NB4 (cell line): Measurements from ENCODE around the gene STARD13.

Experiments
- DNase-seq: peaks from one replicate; pipeline ENCODE4 v3.0.0; 2010; ENCODE audit warnings: low read depth
- H3K4me3 ChIP-seq: one replicate; pipeline ENCODE4 v1.5.1; 2011; ENCODE audit warnings: mild to moderate bottlenecking, low read depth, low read length, moderate library complexity
- CTCF ChIP-seq: IDR thresholded peaks from one replicate; pipeline ENCODE4 v1.5.1; 2012; ENCODE audit warnings: low read depth, low read length
- MAX ChIP-seq: IDR thresholded peaks from 2 replicates; pipeline ENCODE4 v1.6.1; 2011; ENCODE audit warnings: low read depth, low read length
- MYC ChIP-seq: IDR thresholded peaks from 2 replicates; pipeline ENCODE4 v1.6.1; 2011; ENCODE audit warnings: low read depth, low read length
- POLR2A ChIP-seq: IDR thresholded peaks from 2 replicates; pipeline ENCODE4 v1.6.1; 2011; ENCODE audit warnings: mild to moderate bottlenecking; ENCODE audit not compliant: insufficient read length; ENCODE audit errors: extremely low read depth

Gene STARD13

GRCh38 chr13:33202644-33203169 is 82.8 kb downstream of the STARD13 start:
- TF ChIP-seq POLR2A (no peak), CTCF (no peak), MYC (no peak), MAX (no peak)
- peak; percentile 13 for DNase-seq
- no peak overlapping the region for H3K4me3 ChIP-seq

GRCh38 chr13:33201659-33202058 is 83.9 kb downstream of the STARD13 start:
- no peak for TF ChIP-seq MAX
- TF ChIP-seq POLR2A: no peak
- TF ChIP-seq MYC: no peak
- no peak for TF ChIP-seq CTCF
- DNase-seq: no peak
- no peak overlapping the region for H3K4me3 ChIP-seq

GRCh38 chr13:33199289-33199850 is 86.2 kb downstream of the STARD13 start:
- no peak for DNase-seq
- no peak overlapping the region for H3K4me3 ChIP-seq
- no peak for TF ChIP-seq MYC
- no peak for TF ChIP-seq CTCF
- no peak for TF ChIP-seq MAX
- no peak for TF ChIP-seq POLR2A

DNA sequence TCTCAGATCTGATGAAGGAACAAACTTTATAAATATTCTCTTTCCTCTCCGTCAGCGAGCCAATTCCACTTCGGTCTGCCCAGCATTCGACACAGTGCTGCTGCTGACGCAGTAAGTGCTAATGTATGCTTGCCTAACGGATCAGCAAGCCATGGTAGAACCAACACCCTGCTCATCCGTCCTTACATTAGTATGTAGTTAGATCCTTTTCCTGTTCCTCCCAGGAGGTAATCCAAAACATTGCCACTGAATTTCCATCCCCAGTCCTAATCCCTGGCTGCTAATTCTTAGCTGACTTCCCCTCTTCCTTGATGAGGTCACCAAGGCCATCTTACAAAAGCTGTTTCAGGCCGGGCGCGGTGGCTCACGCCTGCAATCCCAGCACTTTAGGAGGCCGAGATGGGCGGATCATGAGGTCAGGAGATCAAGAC is 88.0 kb downstream of the STARD13 start:
- H3K4me3 ChIP-seq: no peak overlapping the region
- DNase-seq: no peak
- TF ChIP-seq POLR2A (no peak), MYC (no peak), MAX (no peak), CTCF (no peak)

GRCh38 chr13:33196767-33197166 is 88.8 kb downstream of the STARD13 start:
- no peak overlapping the region for H3K4me3 ChIP-seq
- no peak for DNase-seq
- TF ChIP-seq POLR2A (no peak), MYC (no peak), MAX (no peak), CTCF (no peak)
